GM23338 (cell line): ENCODE data around the gene S100PBP. TPM values are rescaled to one million over a fixed set of nuclear protein-coding genes. Genes with fewer than 3 reads are reported as not detected.

Source experiments
- ATAC-seq: fragments of 200-7000 bp; cut with Tn5 transposase; 3 replicates; pipeline ENCODE4 v1.9.1; 2020
- DNase-seq: peaks from one replicate; pipeline ENCODE4 v3.0.0-alpha.2; 2015; ENCODE audit warnings: low spot score
- H2AFZ ChIP-seq: fragments of 200-600 bp; sonication (generic); 2 replicates; pipeline ENCODE4 v1.8.0; 2016; ENCODE audit warnings: antibody characterized with exemption, mild to moderate bottlenecking, moderate library complexity
- H3F3A ChIP-seq: fragments of 200-600 bp; sonication (generic); replicated peaks from 2 replicates; pipeline ENCODE4 v1.8.0; 2017; ENCODE audit warnings: antibody characterized with exemption, mixed run types, low read depth
- H3K27ac ChIP-seq: fragments of 200-600 bp; sonication (generic); 2 replicates; pipeline ENCODE4 v1.6.1; 2016; ENCODE audit warnings: low read depth
- H3K27me3 ChIP-seq: fragments of 200-600 bp; sonication (generic); 2 replicates; pipeline ENCODE4 v1.8.0; 2016; ENCODE audit warnings: mild to moderate bottlenecking, mixed run types, moderate library complexity; ENCODE audit not compliant: insufficient read depth
- H3K36me3 ChIP-seq: fragments of 200-600 bp; sonication (generic); 2 replicates; pipeline ENCODE4 v1.8.0; 2016; ENCODE audit warnings: mild to moderate bottlenecking; ENCODE audit not compliant: insufficient read depth
- H3K4me1 ChIP-seq: fragments of 200-600 bp; sonication (generic); 2 replicates; pipeline ENCODE4 v1.8.0; 2016; ENCODE audit warnings: mild to moderate bottlenecking, moderate library complexity; ENCODE audit not compliant: insufficient read depth
- H3K4me2 ChIP-seq: fragments of 200-600 bp; sonication (generic); 2 replicates; pipeline ENCODE4 v1.7.1; 2017; ENCODE audit warnings: mixed run types
- H3K4me3 ChIP-seq: fragments of 200-600 bp; sonication (generic); 2 replicates; pipeline ENCODE4 v1.6.1; 2016; ENCODE audit warnings: mixed run types
- H3K79me2 ChIP-seq: fragments of 200-600 bp; sonication (generic); replicated peaks from 2 replicates; pipeline ENCODE4 v1.8.0; 2017; ENCODE audit warnings: mild to moderate bottlenecking; ENCODE audit not compliant: insufficient read depth
- H3K9me2 ChIP-seq: fragments of 200-600 bp; sonication (generic); 2 replicates; pipeline ENCODE4 v1.8.0; 2017; ENCODE audit not compliant: insufficient read depth
- H4K20me1 ChIP-seq: fragments of 200-600 bp; sonication (generic); replicated peaks from 2 replicates; pipeline ENCODE4 v1.8.0; 2017; ENCODE audit warnings: mild to moderate bottlenecking; ENCODE audit not compliant: insufficient read depth
- H3K27ac Mint-ChIP-seq: 2 replicates; pipeline ENCODE4 v1.8.0; 2020; ENCODE audit warnings: inconsistent platforms, mild to moderate bottlenecking, moderate library complexity, mixed read lengths
- H3K27me3 Mint-ChIP-seq: 3 replicates; pipeline ENCODE4 v1.8.0; 2022; ENCODE audit warnings: low read depth, mild to moderate bottlenecking, moderate library complexity, mixed read lengths, inconsistent platforms; ENCODE audit not compliant: insufficient read depth, poor library complexity
- H3K36me3 Mint-ChIP-seq: 3 replicates; pipeline ENCODE4 v1.8.0; 2021; ENCODE audit warnings: low read depth, mild to moderate bottlenecking, inconsistent platforms, moderate library complexity, mixed read lengths
- H3K4me1 Mint-ChIP-seq: 3 replicates; pipeline ENCODE4 v1.8.0; 2020; ENCODE audit warnings: mild to moderate bottlenecking, inconsistent platforms, mixed read lengths
- H3K4me3 Mint-ChIP-seq: 3 replicates; pipeline ENCODE4 v1.8.0; 2021; ENCODE audit warnings: moderate library complexity, mild to moderate bottlenecking, inconsistent platforms, mixed read lengths
- H3K9me3 Mint-ChIP-seq: 3 replicates; pipeline ENCODE4 v1.8.0; 2020; ENCODE audit warnings: moderate library complexity, mild to moderate bottlenecking, inconsistent platforms, mixed read lengths
- CREB1 ChIP-seq: fragments of 250-450 bp; sonication (Bioruptor Pico); IDR thresholded peaks from 2 replicates; pipeline ENCODE4 v1.5.0; 2020; ENCODE audit warnings: low read depth, mild to moderate bottlenecking, moderate library complexity
- CTCF ChIP-seq, 2 experiments: fragments of 200-600 bp in 1 of 2; sonication (generic) in 1 of 2; conservative IDR thresholded peaks; 2 replicates each; pipeline versions ENCODE4 v1.5.1 to v1.6.1; 2016 to 2017; ENCODE audit warnings: antibody characterized with exemption in 2 of 2, low read depth in 2 of 2, mild to moderate bottlenecking in 2 of 2, moderate library complexity in 1 of 2
- EZH2phosphoT487 ChIP-seq: fragments of 200-600 bp; sonication (generic); IDR thresholded peaks from one replicate; pipeline ENCODE4 v1.8.1; 2018; ENCODE audit warnings: antibody characterized with exemption; ENCODE audit not compliant: unreplicated experiment
- POLR2AphosphoS5 ChIP-seq: IDR thresholded peaks from 2 replicates; pipeline ENCODE4 v1.6.1; 2016; ENCODE audit warnings: antibody characterized with exemption, low read depth
- ZNF331 ChIP-seq: fragments of 250-450 bp; sonication (Bioruptor Pico); IDR thresholded peaks from 2 replicates; pipeline ENCODE4 v1.5.0; 2020; ENCODE audit warnings: low read depth, mild to moderate bottlenecking, moderate library complexity
- polyA plus RNA-seq: library from polyadenylated mRNA; unstranded; fragments of >200 nt; fragmentation: Nextera tagmentation; extraction: Ambion mirVana; gene quantifications from 2 replicates; pipeline ENCODE4 v1.2.1, GENCODE V29; 2016
- total RNA-seq: library from RNA; depleted of rRNA; stranded (reverse); fragments of >200 nt; shearing (Covaris generic); gene quantifications from 2 replicates; pipeline ENCODE4 v1.2.3, GENCODE V29; 2014
- TF ChIP-seq, protein P1 (sequence below): IDR thresholded peaks from one replicate; pipeline ENCODE4 v1.6.1; 2018; ENCODE audit warnings: antibody characterized with exemption; ENCODE audit not compliant: unreplicated experiment

The S100PBP gene
- total and polyA plus RNA-seq, 2 experiments from 2014 or later, result 30.6 to 65.2 TPM

DNA sequence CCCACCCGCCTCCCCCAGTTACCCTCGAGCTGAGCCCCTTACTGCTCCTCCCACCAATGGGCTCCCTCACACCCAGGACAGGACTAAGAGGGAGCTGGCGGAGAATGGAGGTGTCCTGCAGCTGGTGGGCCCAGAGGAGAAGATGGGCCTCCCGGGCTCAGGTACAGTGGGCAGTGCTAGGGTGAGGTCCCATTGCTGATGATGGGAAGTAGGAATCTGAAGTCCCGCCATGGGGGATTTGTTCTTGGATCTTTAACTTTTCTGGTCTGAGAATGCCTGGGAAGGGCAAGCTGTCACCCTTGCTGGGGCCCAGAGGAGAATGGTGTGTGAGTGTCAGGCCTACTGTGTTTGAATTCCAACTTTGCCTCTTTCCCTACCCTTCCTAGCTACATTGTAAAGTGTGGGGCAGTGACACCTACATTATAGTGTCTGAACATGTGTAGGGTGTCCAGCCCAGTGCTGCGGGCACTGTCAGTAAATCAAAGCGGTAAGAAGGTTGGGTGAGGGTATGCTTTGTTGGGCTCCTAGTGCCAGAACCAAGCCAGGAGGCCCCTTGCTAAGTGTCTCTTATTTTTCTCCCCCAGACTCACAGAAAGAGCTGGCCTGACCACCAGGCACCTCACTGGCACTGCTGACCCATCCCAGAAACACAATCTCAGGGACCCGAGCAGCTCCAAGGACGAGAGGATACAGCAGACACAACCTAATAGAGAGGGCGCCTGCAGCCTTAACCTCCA, 45.0 kb upstream of the S100PBP start:
- ATAC-seq (peak; percentile 1; the same call in 1 of the 3 replicates), DNase-seq (no peak)
- Mint-ChIP-seq H3K36me3 (peaks cover 61% of the 10 kb centered on the region), H3K4me3 (no peak overlapping the region; the same call in 2 of the 3 replicates), H3K27ac (no peak overlapping the region; the same call in 1 of the 2 replicates), H3K9me3 (no peaks in the 10 kb centered on the region), H3K4me1 (peaks cover 38% of the 10 kb centered on the region), H3K27me3 (peaks cover 19% of the 10 kb centered on the region)
- H3K4me3 ChIP-seq, result no peak overlapping the region
- H3K4me1 ChIP-seq, result peaks cover 12% of the 10 kb centered on the region; the same call in 1 of the 2 replicates
- H3K27ac ChIP-seq, result peak overlapping the region; percentile 24; the same call in 1 of the 2 replicates
- H3K4me2 ChIP-seq, result no peak overlapping the region
- H4K20me1 ChIP-seq, result peaks cover 43% of the 10 kb centered on the region
- peaks cover 44% of the 10 kb centered on the region for H3F3A ChIP-seq
- no peak overlapping the region for H2AFZ ChIP-seq
- peaks cover 26% of the 10 kb centered on the region for H3K36me3 ChIP-seq
- H3K9me2 ChIP-seq, result no peaks in the 10 kb centered on the region
- peaks cover 8% of the 10 kb centered on the region for H3K79me2 ChIP-seq
- no peaks in the 10 kb centered on the region for H3K27me3 ChIP-seq
- TF ChIP-seq POLR2AphosphoS5 (peak; percentile 45; the same call in 1 of the 2 replicates), CREB1 (CRISPR knock-in tag) (no peak)

DNA sequence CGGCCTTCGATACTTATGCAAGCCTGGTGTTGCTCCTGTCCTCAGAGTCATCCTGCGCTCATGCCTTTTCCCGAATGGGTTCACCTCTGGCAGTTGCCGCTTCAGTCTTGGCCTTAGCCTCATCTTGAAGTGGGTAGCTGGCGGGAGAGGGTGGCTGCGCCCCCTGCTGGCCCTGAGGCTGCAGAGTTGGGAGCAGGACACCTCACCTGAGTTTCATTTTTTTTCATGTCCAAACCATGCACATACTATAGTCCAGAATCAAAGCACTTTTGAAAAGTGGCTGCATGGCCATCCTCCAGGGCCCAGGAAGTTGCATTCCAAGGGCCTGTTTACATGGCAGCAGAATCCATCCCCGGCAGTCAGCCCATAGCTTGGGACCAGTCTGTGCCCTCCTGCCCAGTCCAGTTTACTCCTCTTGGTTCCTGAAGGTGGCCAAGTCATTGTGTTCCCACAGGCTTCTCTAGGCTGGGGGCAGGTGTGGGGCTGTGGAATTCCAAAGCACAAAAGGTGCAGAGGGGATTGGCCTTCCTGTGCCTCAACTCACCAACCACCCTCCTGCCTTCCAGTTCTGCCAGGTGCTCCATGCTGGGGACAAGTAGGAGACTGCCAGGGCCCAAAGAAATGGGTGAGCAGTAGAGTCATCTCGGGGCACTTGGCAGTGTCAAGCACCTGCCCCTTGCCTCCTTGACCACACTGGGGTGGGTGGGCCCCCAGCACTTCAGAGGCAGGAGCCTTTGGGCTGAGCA, 44.3 kb upstream of the S100PBP start:
- Histone ChIP-seq H3K27me3 (no peaks in the 10 kb centered on the region), H3K36me3 (peaks cover 28% of the 10 kb centered on the region), H3K27ac (peak overlapping the region; percentile 61), H3K4me2 (no peak overlapping the region), H3F3A (peaks cover 51% of the 10 kb centered on the region), H3K79me2 (peaks cover under 1% of the 10 kb centered on the region; the same call in 1 of the 2 replicates), H3K4me1 (peaks cover 12% of the 10 kb centered on the region; the same call in 1 of the 2 replicates), H2AFZ (no peak overlapping the region), H3K4me3 (no peak overlapping the region), H3K9me2 (no peaks in the 10 kb centered on the region), H4K20me1 (peaks cover 41% of the 10 kb centered on the region)
- Mint-ChIP-seq H3K4me1 (peaks cover 35% of the 10 kb centered on the region), H3K36me3 (peaks cover 65% of the 10 kb centered on the region), H3K4me3 (no peak overlapping the region), H3K27ac (no peak overlapping the region), H3K27me3 (peaks cover 22% of the 10 kb centered on the region), H3K9me3 (no peaks in the 10 kb centered on the region)
- DNase-seq, result peak; percentile 91
- peak; percentile 92 to 97 for TF ChIP-seq CTCF (conservative IDR thresholded peaks at IDR 0.05; ENCODE audit: low read depth in 2 of 2)
- peak; percentile 50; the same call in 1 of the 2 replicates for TF ChIP-seq POLR2AphosphoS5
- TF ChIP-seq EZH2phosphoT487, result no peak
- TF ChIP-seq, protein P1, sequence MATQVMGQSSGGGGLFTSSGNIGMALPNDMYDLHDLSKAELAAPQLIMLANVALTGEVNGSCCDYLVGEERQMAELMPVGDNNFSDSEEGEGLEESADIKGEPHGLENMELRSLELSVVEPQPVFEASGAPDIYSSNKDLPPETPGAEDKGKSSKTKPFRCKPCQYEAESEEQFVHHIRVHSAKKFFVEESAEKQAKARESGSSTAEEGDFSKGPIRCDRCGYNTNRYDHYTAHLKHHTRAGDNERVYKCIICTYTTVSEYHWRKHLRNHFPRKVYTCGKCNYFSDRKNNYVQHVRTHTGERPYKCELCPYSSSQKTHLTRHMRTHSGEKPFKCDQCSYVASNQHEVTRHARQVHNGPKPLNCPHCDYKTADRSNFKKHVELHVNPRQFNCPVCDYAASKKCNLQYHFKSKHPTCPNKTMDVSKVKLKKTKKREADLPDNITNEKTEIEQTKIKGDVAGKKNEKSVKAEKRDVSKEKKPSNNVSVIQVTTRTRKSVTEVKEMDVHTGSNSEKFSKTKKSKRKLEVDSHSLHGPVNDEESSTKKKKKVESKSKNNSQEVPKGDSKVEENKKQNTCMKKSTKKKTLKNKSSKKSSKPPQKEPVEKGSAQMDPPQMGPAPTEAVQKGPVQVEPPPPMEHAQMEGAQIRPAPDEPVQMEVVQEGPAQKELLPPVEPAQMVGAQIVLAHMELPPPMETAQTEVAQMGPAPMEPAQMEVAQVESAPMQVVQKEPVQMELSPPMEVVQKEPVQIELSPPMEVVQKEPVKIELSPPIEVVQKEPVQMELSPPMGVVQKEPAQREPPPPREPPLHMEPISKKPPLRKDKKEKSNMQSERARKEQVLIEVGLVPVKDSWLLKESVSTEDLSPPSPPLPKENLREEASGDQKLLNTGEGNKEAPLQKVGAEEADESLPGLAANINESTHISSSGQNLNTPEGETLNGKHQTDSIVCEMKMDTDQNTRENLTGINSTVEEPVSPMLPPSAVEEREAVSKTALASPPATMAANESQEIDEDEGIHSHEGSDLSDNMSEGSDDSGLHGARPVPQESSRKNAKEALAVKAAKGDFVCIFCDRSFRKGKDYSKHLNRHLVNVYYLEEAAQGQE, result no peak
- TF ChIP-seq ZNF331 (CRISPR knock-in tag), result no peak
- ATAC-seq, result peak; percentile 74
